Ishikawa (cell line): ENCODE measurements around the gene CD52.
A peak's percentile ranks its signal among the peaks of the same experiment; 100 is the strongest.

Experiments
- CEBPB ChIP-seq: IDR thresholded peaks from 2 replicates; pipeline ENCODE4 v1.6.1; 2012
- CREB1 ChIP-seq: IDR thresholded peaks from 2 replicates; pipeline ENCODE4 v1.6.1; 2012; ENCODE audit warnings: low read depth
- EGR1 ChIP-seq: IDR thresholded peaks from 2 replicates; pipeline ENCODE4 v1.6.1; 2012
- EP300 ChIP-seq: IDR thresholded peaks from 2 replicates; pipeline ENCODE4 v1.6.1; 2012; ENCODE audit warnings: borderline replicate concordance
- FOXM1 ChIP-seq: IDR thresholded peaks from 2 replicates; pipeline ENCODE4 v1.6.1; 2012; ENCODE audit warnings: low read depth, borderline replicate concordance
- RAD21 ChIP-seq: IDR thresholded peaks from 2 replicates; pipeline ENCODE4 v1.6.1; 2012; ENCODE audit warnings: low read depth
- TAF1 ChIP-seq: IDR thresholded peaks from 2 replicates; pipeline ENCODE4 v1.6.1; 2012; ENCODE audit warnings: low read depth, mild to moderate bottlenecking
- TCF12 ChIP-seq: IDR thresholded peaks from 2 replicates; pipeline ENCODE4 v1.6.1; 2012; ENCODE audit warnings: low read depth
- TEAD4 ChIP-seq: IDR thresholded peaks from 2 replicates; pipeline ENCODE4 v1.6.1; 2012
- YY1 ChIP-seq: IDR thresholded peaks from 2 replicates; pipeline ENCODE4 v1.6.1; 2012; ENCODE audit warnings: low read depth
- ZBTB7A ChIP-seq: IDR thresholded peaks from 2 replicates; pipeline ENCODE4 v1.6.1; 2012; ENCODE audit warnings: low read depth
- TF ChIP-seq, protein P1 (sequence below): IDR thresholded peaks from 2 replicates; pipeline ENCODE4 v1.6.1; 2012; ENCODE audit warnings: low read depth, mild to moderate bottlenecking
- TF ChIP-seq, protein P2 (sequence below): IDR thresholded peaks from 2 replicates; pipeline ENCODE4 v1.6.1; 2012
- TF ChIP-seq, protein P3 (sequence below): IDR thresholded peaks from 2 replicates; pipeline ENCODE4 v1.6.1; 2012

DNA sequence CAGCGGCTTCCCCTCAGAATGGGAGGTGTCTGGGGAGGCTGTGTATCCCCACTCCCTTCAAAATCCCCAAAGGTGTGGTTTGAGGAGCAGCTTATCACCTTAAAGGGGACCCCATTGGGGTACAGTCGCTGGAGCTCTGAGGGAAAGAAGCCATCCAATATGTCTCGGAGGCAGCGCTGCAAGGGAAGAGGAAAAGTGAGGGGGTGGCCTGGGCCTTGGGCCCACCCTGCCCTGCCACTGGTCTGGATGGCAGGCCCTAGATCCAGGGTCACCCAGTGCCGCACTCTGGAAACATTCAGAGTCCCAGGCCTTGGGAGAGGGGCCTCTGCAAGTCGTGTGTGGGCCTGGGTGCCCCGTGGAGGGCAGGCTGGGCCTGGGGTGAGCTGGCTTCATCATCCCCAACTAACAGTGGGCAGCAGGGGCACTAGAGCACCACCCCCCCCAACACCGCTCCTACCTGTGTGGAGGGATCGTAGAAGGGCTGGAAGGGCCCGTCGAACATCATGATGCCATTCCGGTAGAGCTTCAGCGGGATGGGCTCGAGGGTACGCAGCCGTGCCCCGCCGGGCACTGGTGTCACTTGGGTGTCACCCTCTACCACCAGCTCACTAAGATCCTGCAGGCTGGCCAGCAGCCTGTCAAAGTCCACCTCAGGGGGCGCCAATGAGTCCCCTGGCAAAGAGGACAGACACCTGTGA is 32.2 kb upstream of the CD52 start:
- TF ChIP-seq TCF12: no peak
- no peak for TF ChIP-seq YY1
- TF ChIP-seq EP300: no peak
- TF ChIP-seq CREB1: no peak
- no peak for TF ChIP-seq FOXM1
- no peak for TF ChIP-seq TAF1
- TF ChIP-seq RAD21: peak; percentile 46; the same call in 1 of the 2 replicates
- no peak for TF ChIP-seq ZBTB7A
- TF ChIP-seq, protein P1, sequence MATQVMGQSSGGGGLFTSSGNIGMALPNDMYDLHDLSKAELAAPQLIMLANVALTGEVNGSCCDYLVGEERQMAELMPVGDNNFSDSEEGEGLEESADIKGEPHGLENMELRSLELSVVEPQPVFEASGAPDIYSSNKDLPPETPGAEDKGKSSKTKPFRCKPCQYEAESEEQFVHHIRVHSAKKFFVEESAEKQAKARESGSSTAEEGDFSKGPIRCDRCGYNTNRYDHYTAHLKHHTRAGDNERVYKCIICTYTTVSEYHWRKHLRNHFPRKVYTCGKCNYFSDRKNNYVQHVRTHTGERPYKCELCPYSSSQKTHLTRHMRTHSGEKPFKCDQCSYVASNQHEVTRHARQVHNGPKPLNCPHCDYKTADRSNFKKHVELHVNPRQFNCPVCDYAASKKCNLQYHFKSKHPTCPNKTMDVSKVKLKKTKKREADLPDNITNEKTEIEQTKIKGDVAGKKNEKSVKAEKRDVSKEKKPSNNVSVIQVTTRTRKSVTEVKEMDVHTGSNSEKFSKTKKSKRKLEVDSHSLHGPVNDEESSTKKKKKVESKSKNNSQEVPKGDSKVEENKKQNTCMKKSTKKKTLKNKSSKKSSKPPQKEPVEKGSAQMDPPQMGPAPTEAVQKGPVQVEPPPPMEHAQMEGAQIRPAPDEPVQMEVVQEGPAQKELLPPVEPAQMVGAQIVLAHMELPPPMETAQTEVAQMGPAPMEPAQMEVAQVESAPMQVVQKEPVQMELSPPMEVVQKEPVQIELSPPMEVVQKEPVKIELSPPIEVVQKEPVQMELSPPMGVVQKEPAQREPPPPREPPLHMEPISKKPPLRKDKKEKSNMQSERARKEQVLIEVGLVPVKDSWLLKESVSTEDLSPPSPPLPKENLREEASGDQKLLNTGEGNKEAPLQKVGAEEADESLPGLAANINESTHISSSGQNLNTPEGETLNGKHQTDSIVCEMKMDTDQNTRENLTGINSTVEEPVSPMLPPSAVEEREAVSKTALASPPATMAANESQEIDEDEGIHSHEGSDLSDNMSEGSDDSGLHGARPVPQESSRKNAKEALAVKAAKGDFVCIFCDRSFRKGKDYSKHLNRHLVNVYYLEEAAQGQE: no peak
- TF ChIP-seq, protein P2, sequence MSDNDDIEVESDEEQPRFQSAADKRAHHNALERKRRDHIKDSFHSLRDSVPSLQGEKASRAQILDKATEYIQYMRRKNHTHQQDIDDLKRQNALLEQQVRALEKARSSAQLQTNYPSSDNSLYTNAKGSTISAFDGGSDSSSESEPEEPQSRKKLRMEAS: no peak
- no peak for TF ChIP-seq TEAD4
- TF ChIP-seq EGR1: no peak
- TF ChIP-seq, protein P3, sequence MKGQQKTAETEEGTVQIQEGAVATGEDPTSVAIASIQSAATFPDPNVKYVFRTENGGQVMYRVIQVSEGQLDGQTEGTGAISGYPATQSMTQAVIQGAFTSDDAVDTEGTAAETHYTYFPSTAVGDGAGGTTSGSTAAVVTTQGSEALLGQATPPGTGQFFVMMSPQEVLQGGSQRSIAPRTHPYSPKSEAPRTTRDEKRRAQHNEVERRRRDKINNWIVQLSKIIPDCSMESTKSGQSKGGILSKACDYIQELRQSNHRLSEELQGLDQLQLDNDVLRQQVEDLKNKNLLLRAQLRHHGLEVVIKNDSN: no peak
- no peak for TF ChIP-seq CEBPB
